ENCODE measurements around the gene HERC2. TPM values are rescaled to one million over a fixed set of nuclear protein-coding genes. Genes with fewer than 3 reads are reported as not detected.
"Not testable (repeated sequence)": the region's sequence is repeated elsewhere in the genome, so short reads cannot be mapped to it uniquely, and the experiment has no call there.

The HERC2 gene
- total and polyA plus RNA-seq, 2 of the 8 experiments (the other 6 are each of a cell fraction or from before 2014, with no cell fraction given): 83.0 to 88.7 TPM

GRCh38 chr15:28214006-28214790, 107.8 kb downstream of the HERC2 start:
- not testable (repeated sequence) for H2AFZ ChIP-seq (ENCODE audit: low read length); H3K79me1 ChIP-seq (ENCODE audit: low read depth, low read length)

More at GRCh38 chr15:28214006-28214790, 107.8 kb downstream of the HERC2 start:
- not testable (repeated sequence) for H3K79me2 ChIP-seq (ENCODE audit: control insufficient read depth in 1 of 2, insufficient read depth in 2 of 2, low read length in 2 of 2); H3K27ac ChIP-seq (ENCODE audit: low read depth, low read length); H3K9ac ChIP-seq (replicated peaks in 1 of 4; ENCODE audit: extremely low read depth in 1 of 4, low read depth in 3 of 4, low read length in 3 of 4); H4K8ac ChIP-seq (ENCODE audit: extremely low read depth, insufficient read depth, low read length); H2AK5ac ChIP-seq (ENCODE audit: low read depth, low read length); H2BK5ac ChIP-seq (ENCODE audit: low read depth, low read length); H3K4me2 ChIP-seq (ENCODE audit: insufficient read depth in 1 of 2, low read depth in 2 of 2, low read length in 2 of 2); H2BK15ac ChIP-seq (ENCODE audit: low read length); H4K91ac ChIP-seq (replicated peaks; ENCODE audit: insufficient read length, low read length); H3K14ac ChIP-seq (ENCODE audit: insufficient read length); H3K4ac ChIP-seq (replicated peaks; ENCODE audit: insufficient read length, low read depth, low read length); H3K4me1 ChIP-seq (replicated peaks in 1 of 4; ENCODE audit: control insufficient read depth in 3 of 4, insufficient read depth in 4 of 4, low read length in 3 of 4); H3K56ac ChIP-seq (replicated peaks; ENCODE audit: insufficient read length, low read depth, low read length); H3K23me2 ChIP-seq (ENCODE audit: low read depth, low read length); H3K23ac ChIP-seq (ENCODE audit: insufficient read length); H4K5ac ChIP-seq (ENCODE audit: insufficient read length, low read depth, low read length); H3K18ac ChIP-seq (ENCODE audit: extremely low read depth, low read length); H3K9me3 ChIP-seq (ENCODE audit: insufficient read depth in 2 of 2, low read depth in 1 of 2, low read length in 1 of 2); H3K4me3 ChIP-seq (ENCODE audit: extremely low read depth in 1 of 4, insufficient read depth in 2 of 4, low read depth in 3 of 4, low read length in 4 of 4); H2BK20ac ChIP-seq (ENCODE audit: low read length); H2BK12ac ChIP-seq (ENCODE audit: low read depth, low read length); FAIRE-seq; H3K27me3 ChIP-seq (replicated peaks in 1 of 4; ENCODE audit: control insufficient read depth in 3 of 4, extremely low read depth in 1 of 4, insufficient read depth in 3 of 4, low read length in 3 of 4); H4K20me1 ChIP-seq (replicated peaks in 1 of 2; ENCODE audit: control insufficient read depth in 1 of 2, insufficient read depth in 2 of 2, low read length in 2 of 2); H2BK120ac ChIP-seq (replicated peaks; ENCODE audit: low read depth, low read length); DNase-seq (ENCODE audit: low read depth in 1 of 2, low spot score in 2 of 2)
- ChIA-PET POLR2A (ENCODE audit: partially characterized antibody) (interaction anchor here (0.7 kb wide), 1 partner anchor 114 kb away, joined by 5 read pairs; no protein-coding TSS in a partner anchor), CTCF (ENCODE audit: partially characterized antibody) (interaction anchor here (1.1 kb wide), 1 partner anchor 31 kb away, joined by 3 read pairs; no protein-coding TSS in a partner anchor)
- peaks cover 0 to 38% (median 12%) of the 10 kb centered on the region in 4 experiments; a peak in 6 of 8 replicates for H3K36me3 ChIP-seq (ENCODE audit: control insufficient read depth in 2 of 4, insufficient read depth in 4 of 4, low read length in 3 of 4)
- 94% methylated on average over 28 of the region's 39 CpGs; no CpG with 5 or more reads in 1 of the 2 experiments for WGBS, 2 experiments (ENCODE audit: extremely low coverage in 1 of 2, insufficient coverage in 1 of 2, insufficient read length in 1 of 2, insufficient replicate concordance in 2 of 2, low coverage in 1 of 2, low lambda C conversion rate in 2 of 2, missing lambda C conversion rate in 1 of 2)
